H54 (cell line): ENCODE results near the gene NANOS1.

Experiments used
- DNase-seq: peaks from one replicate; pipeline ENCODE4 v3.0.0; 2011; ENCODE audit warnings: low spot score, mixed read lengths; ENCODE audit not compliant: insufficient read length
- FAIRE-seq: peaks from 3 replicates; lab custom pipeline; 2011; peaks lifted over from hg19 to GRCh38; lab: Jason Lieb, UNC
- POLR2A ChIP-seq: IDR thresholded peaks from 2 replicates; pipeline ENCODE4 v1.6.1; 2011; ENCODE audit warnings: low read depth, mild to moderate bottlenecking, low read length

The NANOS1 gene

DNA sequence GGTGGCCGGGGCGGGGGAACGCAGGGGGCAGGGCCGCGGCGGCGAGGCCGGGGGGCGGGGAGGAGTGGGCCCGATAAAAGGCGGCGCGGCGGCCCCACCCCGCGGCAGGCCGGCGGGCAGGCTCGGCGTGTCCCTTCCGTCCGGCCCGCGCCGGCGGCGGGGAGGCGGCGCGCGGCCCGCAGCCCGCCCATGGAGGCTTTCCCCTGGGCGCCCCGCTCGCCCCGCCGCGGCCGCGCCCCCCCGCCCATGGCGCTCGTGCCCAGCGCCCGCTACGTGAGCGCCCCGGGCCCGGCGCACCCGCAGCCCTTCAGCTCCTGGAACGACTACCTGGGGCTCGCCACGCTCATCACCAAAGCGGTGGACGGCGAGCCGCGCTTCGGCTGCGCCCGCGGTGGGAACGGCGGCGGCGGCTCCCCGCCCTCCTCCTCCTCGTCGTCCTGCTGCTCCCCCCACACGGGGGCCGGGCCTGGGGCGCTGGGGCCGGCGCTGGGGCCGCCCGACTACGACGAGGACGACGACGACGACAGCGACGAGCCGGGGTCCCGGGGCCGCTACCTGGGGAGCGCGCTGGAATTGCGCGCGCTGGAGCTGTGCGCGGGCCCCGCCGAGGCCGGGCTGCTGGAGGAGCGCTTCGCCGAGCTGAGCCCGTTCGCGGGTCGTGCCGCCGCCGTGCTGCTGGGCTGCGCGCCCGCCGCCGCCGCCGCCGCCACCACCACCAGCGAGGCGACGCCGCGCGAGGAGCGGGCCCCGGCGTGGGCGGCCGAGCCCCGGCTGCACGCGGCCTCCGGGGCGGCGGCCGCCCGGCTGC, at the start of gene NANOS1:
NANOS1 (plus strand) TSS at position 102 of the 808 bp plus-strand sequence; CDS start at position 190, 88 bp downstream.
- TF ChIP-seq POLR2A: peak; percentile 87
- no peak for FAIRE-seq
- DNase-seq: peak; percentile 48

DNA sequence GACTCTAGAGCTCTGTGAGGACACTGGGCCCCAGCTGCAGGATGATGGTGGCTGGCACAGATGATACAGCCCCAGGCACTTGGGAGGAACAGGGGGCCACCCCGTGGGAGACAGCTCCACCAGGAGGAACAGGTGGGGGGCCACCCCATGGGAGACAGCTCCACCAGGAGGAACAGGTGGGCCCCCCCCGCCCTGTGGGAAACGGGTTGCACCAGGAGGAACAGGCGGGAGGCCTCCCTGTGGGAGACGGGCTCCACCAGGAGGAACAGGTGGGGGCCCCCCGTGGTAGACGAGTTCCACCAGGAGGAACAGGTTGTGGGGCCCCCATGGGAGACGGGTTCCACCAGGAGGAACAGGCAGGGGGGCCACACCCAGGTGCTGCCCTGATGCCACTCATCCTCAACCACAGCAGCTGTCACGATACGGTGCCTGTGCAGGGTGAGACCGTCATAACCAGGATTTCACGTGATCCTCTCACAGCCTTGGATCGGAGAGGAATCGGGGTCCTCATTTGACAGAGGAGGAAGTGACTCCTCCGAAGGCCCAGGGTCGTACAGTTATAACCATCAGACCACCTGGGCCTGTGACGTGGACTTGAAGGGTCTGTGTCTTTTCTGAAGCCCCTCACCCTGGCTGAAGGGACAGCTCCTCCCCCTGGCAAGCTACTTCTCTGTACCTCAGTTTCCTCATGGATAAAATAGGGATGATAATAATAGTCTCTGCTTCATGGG, 49.2 kb upstream of the NANOS1 start:
- TF ChIP-seq POLR2A: no peak
- no peak for FAIRE-seq

DNA sequence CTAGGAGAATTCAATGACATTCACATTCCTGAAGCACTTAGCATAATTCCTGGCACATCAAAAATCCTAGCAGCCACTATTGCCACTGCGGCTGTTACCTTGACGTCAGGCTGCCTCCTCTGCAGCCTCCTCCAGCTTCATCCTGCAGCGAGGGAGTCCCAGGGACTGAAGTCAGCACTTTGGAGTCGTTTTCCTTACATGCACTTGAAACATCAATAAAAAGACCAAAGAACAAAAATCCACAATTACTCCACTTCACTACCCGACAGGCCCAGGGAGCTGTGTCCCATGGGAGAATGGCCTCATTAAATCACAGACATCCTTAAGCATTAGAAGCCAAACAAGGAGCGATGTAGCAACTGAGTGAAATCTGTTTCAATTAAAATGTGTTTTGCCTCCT, 48.6 kb upstream of the NANOS1 start:
- FAIRE-seq (no peak), DNase-seq (no peak)
- no peak for TF ChIP-seq POLR2A

More for the DNA sequence above, 49.2 kb upstream of the NANOS1 start:
- DNase-seq: no peak

GRCh38 chr10:118981946-118982345, 47.6 kb upstream of the NANOS1 start:
- no peak for DNase-seq
- TF ChIP-seq POLR2A: no peak
- FAIRE-seq: no peak

DNA sequence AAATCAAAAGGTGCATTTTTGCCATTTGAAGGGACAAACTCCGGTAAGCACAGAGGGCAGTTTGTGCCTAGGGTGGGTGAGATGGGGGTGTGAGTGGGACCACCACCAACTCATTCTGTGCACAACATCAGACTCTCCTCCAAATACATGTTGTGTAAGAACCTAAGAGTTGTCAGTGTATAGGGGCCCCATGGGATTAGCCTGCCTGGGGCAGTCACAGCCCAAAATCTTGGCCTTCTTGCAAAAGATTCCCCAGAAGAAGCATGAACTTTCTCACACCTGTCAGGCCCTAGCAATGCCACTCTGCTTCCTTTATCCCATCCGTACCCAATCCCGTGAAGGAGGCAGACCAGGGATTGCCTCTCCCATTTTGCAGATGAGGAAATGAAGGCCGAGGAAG, 47.1 kb upstream of the NANOS1 start:
- no peak for TF ChIP-seq POLR2A
- FAIRE-seq: no peak
- DNase-seq: no peak

- FAIRE-seq (no peak), DNase-seq (no peak)
- TF ChIP-seq POLR2A: no peak
These were observed 46.3 kb upstream of the NANOS1 start for GRCh38 chr10:118983263-118983662.

- no peak for FAIRE-seq
- DNase-seq: no peak
- TF ChIP-seq POLR2A: no peak
These were observed 43.9 kb upstream of the NANOS1 start for GRCh38 chr10:118985576-118985975.

DNA sequence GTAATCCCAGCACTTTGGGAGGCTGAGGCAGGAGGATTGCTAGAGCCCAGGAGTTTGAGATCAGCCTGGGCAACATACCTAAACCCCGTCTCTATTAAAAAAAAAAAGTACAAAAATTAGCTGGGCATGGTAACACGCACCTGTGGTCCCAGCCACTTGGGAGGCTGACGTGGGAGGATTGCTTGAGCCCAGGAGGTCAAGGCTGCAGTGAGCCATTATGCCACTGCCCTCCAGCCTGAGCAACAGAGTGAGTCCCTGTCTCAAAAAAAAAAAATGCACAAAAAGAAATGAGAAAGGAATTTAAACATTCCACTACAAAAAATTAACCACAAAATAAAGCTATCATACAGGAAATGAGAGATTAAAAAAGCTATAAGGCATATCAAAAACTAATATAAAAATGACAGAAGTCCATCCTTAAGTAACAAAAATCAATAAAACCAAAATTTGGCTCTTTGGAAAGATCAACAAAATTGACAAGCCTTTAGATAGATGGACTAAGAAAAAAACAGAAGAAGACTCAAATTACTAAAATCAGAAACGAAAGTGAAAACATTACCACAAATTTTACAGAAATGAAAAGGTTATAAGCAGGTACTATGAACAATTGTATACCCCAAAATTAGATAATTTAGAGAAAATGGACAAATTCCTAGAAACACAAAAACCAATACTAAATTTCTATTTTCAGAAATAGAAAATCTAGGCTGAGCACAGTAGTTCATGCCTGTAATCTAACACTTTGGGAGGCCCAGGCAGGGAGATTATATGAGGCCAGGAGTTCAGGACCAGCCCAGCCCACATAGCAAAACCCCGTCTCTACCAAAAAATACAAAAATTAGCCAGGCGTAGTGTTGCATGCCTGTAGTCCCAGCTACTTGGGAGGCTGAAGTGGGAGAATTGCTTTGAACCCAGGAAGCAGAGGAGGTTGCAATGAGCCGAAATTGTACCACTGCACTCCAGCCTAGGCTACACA, 42.4 kb upstream of the NANOS1 start:
- DNase-seq: no peak
- no peak for FAIRE-seq

GRCh38 chr10:118990326-118990725, 39.2 kb upstream of the NANOS1 start:
- TF ChIP-seq POLR2A: no peak
- FAIRE-seq (no peak), DNase-seq (no peak)

More for the DNA sequence above, 42.4 kb upstream of the NANOS1 start:
- no peak for TF ChIP-seq POLR2A

DNA sequence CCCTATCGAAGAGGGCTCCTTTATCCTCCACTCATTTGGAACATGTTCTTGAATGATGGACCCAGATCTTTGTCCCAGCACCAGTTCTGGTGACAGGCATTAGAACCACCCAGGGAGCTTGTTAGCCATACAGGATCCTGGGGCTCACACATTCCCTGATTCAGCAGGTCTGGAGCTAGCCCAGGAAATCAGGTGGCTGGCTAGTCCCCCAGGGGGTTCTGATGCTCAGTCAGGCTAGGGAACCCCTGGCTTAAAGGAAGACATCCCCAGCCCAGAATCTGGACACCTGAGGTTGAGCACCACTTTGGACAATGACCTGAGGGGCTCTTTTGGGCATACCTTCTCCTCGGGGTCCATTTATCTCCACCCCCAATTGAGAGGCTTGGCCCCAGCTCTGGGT, 37.0 kb upstream of the NANOS1 start:
- DNase-seq (no peak), FAIRE-seq (no peak)
- TF ChIP-seq POLR2A: no peak

GRCh38 chr10:118993214-118993613, 36.3 kb upstream of the NANOS1 start:
- DNase-seq: no peak
- no peak for FAIRE-seq
- TF ChIP-seq POLR2A: no peak

- DNase-seq (no peak), FAIRE-seq (no peak)
- no peak for TF ChIP-seq POLR2A
These were observed 35.2 kb upstream of the NANOS1 start for GRCh38 chr10:118994321-118994720.

- TF ChIP-seq POLR2A: no peak
- no peak for DNase-seq
- FAIRE-seq: no peak
These were observed 33.8 kb upstream of the NANOS1 start for GRCh38 chr10:118995739-118996138.
